Amniotic stem cell (primary cell): ENCODE results near the gene C17orf67.
A peak's percentile ranks its signal among the peaks of the same experiment; 100 is the strongest.

Experiments
- DNase-seq: peaks from one replicate; lab custom pipeline; 2025; lab: John Stamatoyannopoulos, UW

C17orf67 gene

GRCh38 chr17:56808503-56808902, 25.2 kb downstream of the C17orf67 start:
- no peak for DNase-seq

GRCh38 chr17:56807723-56808122, 26.0 kb downstream of the C17orf67 start:
- no peak for DNase-seq

- DNase-seq = no peak
Measured at GRCh38 chr17:56806949-56807348, 26.8 kb downstream of the C17orf67 start.

GRCh38 chr17:56804454-56804853, 29.3 kb downstream of the C17orf67 start:
- DNase-seq = no peak

GRCh38 chr17:56803071-56803470, 30.6 kb downstream of the C17orf67 start:
- DNase-seq = no peak

- DNase-seq = no peak
Measured at GRCh38 chr17:56801459-56802178, 32.1 kb downstream of the C17orf67 start.

- DNase-seq = no peak
Measured at GRCh38 chr17:56798916-56799315, 34.8 kb downstream of the C17orf67 start.

GRCh38 chr17:56796536-56796935, 37.2 kb downstream of the C17orf67 start:
- DNase-seq = no peak

- no peak for DNase-seq
Measured at GRCh38 chr17:56795221-56795865, 38.4 kb downstream of the C17orf67 start.

- no peak for DNase-seq
Measured at GRCh38 chr17:56793957-56794356, 39.8 kb downstream of the C17orf67 start.

GRCh38 chr17:56793531-56793930, 40.2 kb downstream of the C17orf67 start:
- DNase-seq = no peak

- no peak for DNase-seq
Measured at GRCh38 chr17:56792267-56792666, 41.5 kb downstream of the C17orf67 start.

GRCh38 chr17:56786989-56787482, 46.7 kb downstream of the C17orf67 start:
- peak; percentile 90 for DNase-seq

GRCh38 chr17:56785997-56786680, 47.6 kb downstream of the C17orf67 start:
- DNase-seq = no peak

GRCh38 chr17:56785405-56785804, 48.3 kb downstream of the C17orf67 start:
- DNase-seq = no peak

- DNase-seq = no peak
Measured at GRCh38 chr17:56782338-56782737, 51.4 kb downstream of the C17orf67 start.

GRCh38 chr17:56781906-56782305, 51.8 kb downstream of the C17orf67 start:
- DNase-seq = no peak

GRCh38 chr17:56779898-56780777, 53.6 kb downstream of the C17orf67 start:
- DNase-seq = peak; percentile 26

GRCh38 chr17:56779322-56779721, 54.4 kb downstream of the C17orf67 start:
- DNase-seq = no peak

GRCh38 chr17:56778898-56779297, 54.8 kb downstream of the C17orf67 start:
- no peak for DNase-seq

GRCh38 chr17:56777859-56778258, 55.9 kb downstream of the C17orf67 start:
- DNase-seq = no peak

- DNase-seq = no peak
Measured at GRCh38 chr17:56774650-56775049, 59.1 kb downstream of the C17orf67 start.
